GM23338 (cell line): Measurements from ENCODE around the gene DTX4. TPM values are rescaled to one million over a fixed set of nuclear protein-coding genes. Genes with fewer than 3 reads are reported as not detected.
A peak's percentile ranks its signal among the peaks of the same experiment; 100 is the strongest.

Source experiments
- ATAC-seq: fragments of 200-7000 bp; cut with Tn5 transposase; 3 replicates; pipeline ENCODE4 v1.9.1; 2020
- DNase-seq: peaks from one replicate; pipeline ENCODE4 v3.0.0-alpha.2; 2015; ENCODE audit warnings: low spot score
- H2AFZ ChIP-seq: fragments of 200-600 bp; sonication (generic); 2 replicates; pipeline ENCODE4 v1.8.0; 2016; ENCODE audit warnings: antibody characterized with exemption, mild to moderate bottlenecking, moderate library complexity
- H3F3A ChIP-seq: fragments of 200-600 bp; sonication (generic); replicated peaks from 2 replicates; pipeline ENCODE4 v1.8.0; 2017; ENCODE audit warnings: antibody characterized with exemption, mixed run types, low read depth
- H3K27ac ChIP-seq: fragments of 200-600 bp; sonication (generic); 2 replicates; pipeline ENCODE4 v1.6.1; 2016; ENCODE audit warnings: low read depth
- H3K27me3 ChIP-seq: fragments of 200-600 bp; sonication (generic); 2 replicates; pipeline ENCODE4 v1.8.0; 2016; ENCODE audit warnings: mild to moderate bottlenecking, mixed run types, moderate library complexity; ENCODE audit not compliant: insufficient read depth
- H3K36me3 ChIP-seq: fragments of 200-600 bp; sonication (generic); 2 replicates; pipeline ENCODE4 v1.8.0; 2016; ENCODE audit warnings: mild to moderate bottlenecking; ENCODE audit not compliant: insufficient read depth
- H3K4me1 ChIP-seq: fragments of 200-600 bp; sonication (generic); 2 replicates; pipeline ENCODE4 v1.8.0; 2016; ENCODE audit warnings: mild to moderate bottlenecking, moderate library complexity; ENCODE audit not compliant: insufficient read depth
- H3K4me2 ChIP-seq: fragments of 200-600 bp; sonication (generic); 2 replicates; pipeline ENCODE4 v1.7.1; 2017; ENCODE audit warnings: mixed run types
- H3K4me3 ChIP-seq: fragments of 200-600 bp; sonication (generic); 2 replicates; pipeline ENCODE4 v1.6.1; 2016; ENCODE audit warnings: mixed run types
- H3K79me2 ChIP-seq: fragments of 200-600 bp; sonication (generic); replicated peaks from 2 replicates; pipeline ENCODE4 v1.8.0; 2017; ENCODE audit warnings: mild to moderate bottlenecking; ENCODE audit not compliant: insufficient read depth
- H3K9me2 ChIP-seq: fragments of 200-600 bp; sonication (generic); 2 replicates; pipeline ENCODE4 v1.8.0; 2017; ENCODE audit not compliant: insufficient read depth
- H4K20me1 ChIP-seq: fragments of 200-600 bp; sonication (generic); replicated peaks from 2 replicates; pipeline ENCODE4 v1.8.0; 2017; ENCODE audit warnings: mild to moderate bottlenecking; ENCODE audit not compliant: insufficient read depth
- H3K27ac Mint-ChIP-seq: 2 replicates; pipeline ENCODE4 v1.8.0; 2020; ENCODE audit warnings: inconsistent platforms, mild to moderate bottlenecking, moderate library complexity, mixed read lengths
- H3K27me3 Mint-ChIP-seq: 3 replicates; pipeline ENCODE4 v1.8.0; 2022; ENCODE audit warnings: low read depth, mild to moderate bottlenecking, moderate library complexity, mixed read lengths, inconsistent platforms; ENCODE audit not compliant: insufficient read depth, poor library complexity
- H3K36me3 Mint-ChIP-seq: 3 replicates; pipeline ENCODE4 v1.8.0; 2021; ENCODE audit warnings: low read depth, mild to moderate bottlenecking, inconsistent platforms, moderate library complexity, mixed read lengths
- H3K4me1 Mint-ChIP-seq: 3 replicates; pipeline ENCODE4 v1.8.0; 2020; ENCODE audit warnings: mild to moderate bottlenecking, inconsistent platforms, mixed read lengths
- H3K4me3 Mint-ChIP-seq: 3 replicates; pipeline ENCODE4 v1.8.0; 2021; ENCODE audit warnings: moderate library complexity, mild to moderate bottlenecking, inconsistent platforms, mixed read lengths
- H3K9me3 Mint-ChIP-seq: 3 replicates; pipeline ENCODE4 v1.8.0; 2020; ENCODE audit warnings: moderate library complexity, mild to moderate bottlenecking, inconsistent platforms, mixed read lengths
- CREB1 ChIP-seq: fragments of 250-450 bp; sonication (Bioruptor Pico); IDR thresholded peaks from 2 replicates; pipeline ENCODE4 v1.5.0; 2020; ENCODE audit warnings: low read depth, mild to moderate bottlenecking, moderate library complexity
- EZH2 ChIP-seq: fragments of 200-600 bp; sonication (generic); IDR thresholded peaks from one replicate; pipeline ENCODE4 v1.8.0; 2017; ENCODE audit warnings: antibody characterized with exemption, mild to moderate bottlenecking, low read depth; ENCODE audit not compliant: unreplicated experiment
- EZH2phosphoT487 ChIP-seq: fragments of 200-600 bp; sonication (generic); IDR thresholded peaks from one replicate; pipeline ENCODE4 v1.8.1; 2018; ENCODE audit warnings: antibody characterized with exemption; ENCODE audit not compliant: unreplicated experiment
- JUNB ChIP-seq: IDR thresholded peaks from one replicate; pipeline ENCODE4 v1.6.1; 2016; ENCODE audit warnings: antibody characterized with exemption; ENCODE audit not compliant: unreplicated experiment
- NANOG ChIP-seq: IDR thresholded peaks from 2 replicates; pipeline ENCODE4 v1.6.1; 2016; ENCODE audit warnings: antibody characterized with exemption, borderline replicate concordance
- POLR2AphosphoS5 ChIP-seq: IDR thresholded peaks from 2 replicates; pipeline ENCODE4 v1.6.1; 2016; ENCODE audit warnings: antibody characterized with exemption, low read depth
- ZNF114 ChIP-seq: fragments of 250-450 bp; sonication (Bioruptor Pico); IDR thresholded peaks from 2 replicates; pipeline ENCODE4 v1.5.0; 2020; ENCODE audit warnings: mild to moderate bottlenecking, moderate library complexity
- ZNF331 ChIP-seq: fragments of 250-450 bp; sonication (Bioruptor Pico); IDR thresholded peaks from 2 replicates; pipeline ENCODE4 v1.5.0; 2020; ENCODE audit warnings: low read depth, mild to moderate bottlenecking, moderate library complexity
- polyA plus RNA-seq: library from polyadenylated mRNA; unstranded; fragments of >200 nt; fragmentation: Nextera tagmentation; extraction: Ambion mirVana; gene quantifications from 2 replicates; pipeline ENCODE4 v1.2.1, GENCODE V29; 2016
- total RNA-seq: library from RNA; depleted of rRNA; stranded (reverse); fragments of >200 nt; shearing (Covaris generic); gene quantifications from 2 replicates; pipeline ENCODE4 v1.2.3, GENCODE V29; 2014
- TF ChIP-seq, protein P1 (sequence below): IDR thresholded peaks from 2 replicates; pipeline ENCODE4 v1.6.1; 2016; ENCODE audit warnings: antibody characterized with exemption
- TF ChIP-seq, protein P2 (sequence below): IDR thresholded peaks from one replicate; pipeline ENCODE4 v1.6.1; 2018; ENCODE audit warnings: antibody characterized with exemption; ENCODE audit not compliant: unreplicated experiment
- TF ChIP-seq, protein P3 (sequence below), 2 experiments: fragments of 200-600 bp in 1 of 2; sonication (generic) in 1 of 2; conservative IDR thresholded peaks; 2 replicates each; pipeline versions ENCODE4 v1.5.1 to v1.6.1; 2016 to 2017; ENCODE audit warnings: antibody characterized with exemption in 2 of 2, low read depth in 2 of 2, mild to moderate bottlenecking in 2 of 2, moderate library complexity in 1 of 2
- TF ChIP-seq, protein P4 (sequence below): fragments of 250-450 bp; sonication (Bioruptor Pico); IDR thresholded peaks from 2 replicates; pipeline ENCODE4 v1.5.0; 2020; ENCODE audit warnings: mild to moderate bottlenecking, moderate library complexity

DTX4 gene
- total and polyA plus RNA-seq, 2 experiments from 2014 or later: 4.2 to 14.7 TPM

DNA sequence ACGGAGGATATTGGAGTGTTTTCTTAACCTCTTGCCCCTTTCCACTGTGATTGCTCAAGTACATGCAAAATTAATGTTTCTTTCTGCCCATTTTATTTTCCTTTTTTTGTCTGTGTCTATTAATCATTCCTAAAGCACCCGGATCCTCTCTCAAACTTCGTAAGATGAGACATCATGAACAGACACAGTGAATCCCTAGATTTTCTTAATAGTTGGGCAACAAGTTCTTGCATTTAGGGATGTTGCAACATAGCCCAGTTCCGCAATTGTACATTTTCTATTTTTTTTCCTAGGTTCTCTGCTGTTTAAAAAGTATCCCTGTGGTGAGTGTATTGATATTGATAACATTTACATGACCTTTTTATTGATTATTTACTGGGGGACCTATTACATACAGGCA lies 26.4 kb upstream of the DTX4 start:
- H3K9me3 Mint-ChIP-seq: peaks cover 13% of the 10 kb centered on the region
- Histone ChIP-seq H3K4me3 (peak overlapping the region; percentile 63), H3K4me1 (peaks cover 26% of the 10 kb centered on the region), H3K79me2 (peaks cover 24% of the 10 kb centered on the region; the same call in 1 of the 2 replicates), H3K36me3 (peaks cover 19% of the 10 kb centered on the region; the same call in 1 of the 2 replicates), H3K27ac (no peak overlapping the region), H3K4me2 (peak overlapping the region; percentile 84), H4K20me1 (no peaks in the 10 kb centered on the region), H3F3A (peaks cover 7% of the 10 kb centered on the region; the same call in 1 of the 2 replicates), H2AFZ (no peak overlapping the region), H3K9me2 (no peaks in the 10 kb centered on the region), H3K27me3 (peaks cover 4% of the 10 kb centered on the region; the same call in 1 of the 2 replicates)
- peak overlapping the region; percentile 92 for H3K4me3 Mint-ChIP-seq
- TF ChIP-seq, protein P1, sequence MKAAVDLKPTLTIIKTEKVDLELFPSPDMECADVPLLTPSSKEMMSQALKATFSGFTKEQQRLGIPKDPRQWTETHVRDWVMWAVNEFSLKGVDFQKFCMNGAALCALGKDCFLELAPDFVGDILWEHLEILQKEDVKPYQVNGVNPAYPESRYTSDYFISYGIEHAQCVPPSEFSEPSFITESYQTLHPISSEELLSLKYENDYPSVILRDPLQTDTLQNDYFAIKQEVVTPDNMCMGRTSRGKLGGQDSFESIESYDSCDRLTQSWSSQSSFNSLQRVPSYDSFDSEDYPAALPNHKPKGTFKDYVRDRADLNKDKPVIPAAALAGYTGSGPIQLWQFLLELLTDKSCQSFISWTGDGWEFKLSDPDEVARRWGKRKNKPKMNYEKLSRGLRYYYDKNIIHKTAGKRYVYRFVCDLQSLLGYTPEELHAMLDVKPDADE: no peak
- TF ChIP-seq JUNB (no peak), POLR2AphosphoS5 (no peak), EZH2phosphoT487 (no peak), ZNF114 (CRISPR knock-in tag) (no peak), EZH2 (no peak), ZNF331 (CRISPR knock-in tag) (no peak), CREB1 (CRISPR knock-in tag) (no peak), NANOG (no peak)
- TF ChIP-seq, protein P2, sequence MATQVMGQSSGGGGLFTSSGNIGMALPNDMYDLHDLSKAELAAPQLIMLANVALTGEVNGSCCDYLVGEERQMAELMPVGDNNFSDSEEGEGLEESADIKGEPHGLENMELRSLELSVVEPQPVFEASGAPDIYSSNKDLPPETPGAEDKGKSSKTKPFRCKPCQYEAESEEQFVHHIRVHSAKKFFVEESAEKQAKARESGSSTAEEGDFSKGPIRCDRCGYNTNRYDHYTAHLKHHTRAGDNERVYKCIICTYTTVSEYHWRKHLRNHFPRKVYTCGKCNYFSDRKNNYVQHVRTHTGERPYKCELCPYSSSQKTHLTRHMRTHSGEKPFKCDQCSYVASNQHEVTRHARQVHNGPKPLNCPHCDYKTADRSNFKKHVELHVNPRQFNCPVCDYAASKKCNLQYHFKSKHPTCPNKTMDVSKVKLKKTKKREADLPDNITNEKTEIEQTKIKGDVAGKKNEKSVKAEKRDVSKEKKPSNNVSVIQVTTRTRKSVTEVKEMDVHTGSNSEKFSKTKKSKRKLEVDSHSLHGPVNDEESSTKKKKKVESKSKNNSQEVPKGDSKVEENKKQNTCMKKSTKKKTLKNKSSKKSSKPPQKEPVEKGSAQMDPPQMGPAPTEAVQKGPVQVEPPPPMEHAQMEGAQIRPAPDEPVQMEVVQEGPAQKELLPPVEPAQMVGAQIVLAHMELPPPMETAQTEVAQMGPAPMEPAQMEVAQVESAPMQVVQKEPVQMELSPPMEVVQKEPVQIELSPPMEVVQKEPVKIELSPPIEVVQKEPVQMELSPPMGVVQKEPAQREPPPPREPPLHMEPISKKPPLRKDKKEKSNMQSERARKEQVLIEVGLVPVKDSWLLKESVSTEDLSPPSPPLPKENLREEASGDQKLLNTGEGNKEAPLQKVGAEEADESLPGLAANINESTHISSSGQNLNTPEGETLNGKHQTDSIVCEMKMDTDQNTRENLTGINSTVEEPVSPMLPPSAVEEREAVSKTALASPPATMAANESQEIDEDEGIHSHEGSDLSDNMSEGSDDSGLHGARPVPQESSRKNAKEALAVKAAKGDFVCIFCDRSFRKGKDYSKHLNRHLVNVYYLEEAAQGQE: no peak
- TF ChIP-seq, protein P3, sequence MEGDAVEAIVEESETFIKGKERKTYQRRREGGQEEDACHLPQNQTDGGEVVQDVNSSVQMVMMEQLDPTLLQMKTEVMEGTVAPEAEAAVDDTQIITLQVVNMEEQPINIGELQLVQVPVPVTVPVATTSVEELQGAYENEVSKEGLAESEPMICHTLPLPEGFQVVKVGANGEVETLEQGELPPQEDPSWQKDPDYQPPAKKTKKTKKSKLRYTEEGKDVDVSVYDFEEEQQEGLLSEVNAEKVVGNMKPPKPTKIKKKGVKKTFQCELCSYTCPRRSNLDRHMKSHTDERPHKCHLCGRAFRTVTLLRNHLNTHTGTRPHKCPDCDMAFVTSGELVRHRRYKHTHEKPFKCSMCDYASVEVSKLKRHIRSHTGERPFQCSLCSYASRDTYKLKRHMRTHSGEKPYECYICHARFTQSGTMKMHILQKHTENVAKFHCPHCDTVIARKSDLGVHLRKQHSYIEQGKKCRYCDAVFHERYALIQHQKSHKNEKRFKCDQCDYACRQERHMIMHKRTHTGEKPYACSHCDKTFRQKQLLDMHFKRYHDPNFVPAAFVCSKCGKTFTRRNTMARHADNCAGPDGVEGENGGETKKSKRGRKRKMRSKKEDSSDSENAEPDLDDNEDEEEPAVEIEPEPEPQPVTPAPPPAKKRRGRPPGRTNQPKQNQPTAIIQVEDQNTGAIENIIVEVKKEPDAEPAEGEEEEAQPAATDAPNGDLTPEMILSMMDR (conservative IDR thresholded peaks at IDR 0.05; ENCODE audit: low read depth in 2 of 2): no peak
- TF ChIP-seq, protein P4, sequence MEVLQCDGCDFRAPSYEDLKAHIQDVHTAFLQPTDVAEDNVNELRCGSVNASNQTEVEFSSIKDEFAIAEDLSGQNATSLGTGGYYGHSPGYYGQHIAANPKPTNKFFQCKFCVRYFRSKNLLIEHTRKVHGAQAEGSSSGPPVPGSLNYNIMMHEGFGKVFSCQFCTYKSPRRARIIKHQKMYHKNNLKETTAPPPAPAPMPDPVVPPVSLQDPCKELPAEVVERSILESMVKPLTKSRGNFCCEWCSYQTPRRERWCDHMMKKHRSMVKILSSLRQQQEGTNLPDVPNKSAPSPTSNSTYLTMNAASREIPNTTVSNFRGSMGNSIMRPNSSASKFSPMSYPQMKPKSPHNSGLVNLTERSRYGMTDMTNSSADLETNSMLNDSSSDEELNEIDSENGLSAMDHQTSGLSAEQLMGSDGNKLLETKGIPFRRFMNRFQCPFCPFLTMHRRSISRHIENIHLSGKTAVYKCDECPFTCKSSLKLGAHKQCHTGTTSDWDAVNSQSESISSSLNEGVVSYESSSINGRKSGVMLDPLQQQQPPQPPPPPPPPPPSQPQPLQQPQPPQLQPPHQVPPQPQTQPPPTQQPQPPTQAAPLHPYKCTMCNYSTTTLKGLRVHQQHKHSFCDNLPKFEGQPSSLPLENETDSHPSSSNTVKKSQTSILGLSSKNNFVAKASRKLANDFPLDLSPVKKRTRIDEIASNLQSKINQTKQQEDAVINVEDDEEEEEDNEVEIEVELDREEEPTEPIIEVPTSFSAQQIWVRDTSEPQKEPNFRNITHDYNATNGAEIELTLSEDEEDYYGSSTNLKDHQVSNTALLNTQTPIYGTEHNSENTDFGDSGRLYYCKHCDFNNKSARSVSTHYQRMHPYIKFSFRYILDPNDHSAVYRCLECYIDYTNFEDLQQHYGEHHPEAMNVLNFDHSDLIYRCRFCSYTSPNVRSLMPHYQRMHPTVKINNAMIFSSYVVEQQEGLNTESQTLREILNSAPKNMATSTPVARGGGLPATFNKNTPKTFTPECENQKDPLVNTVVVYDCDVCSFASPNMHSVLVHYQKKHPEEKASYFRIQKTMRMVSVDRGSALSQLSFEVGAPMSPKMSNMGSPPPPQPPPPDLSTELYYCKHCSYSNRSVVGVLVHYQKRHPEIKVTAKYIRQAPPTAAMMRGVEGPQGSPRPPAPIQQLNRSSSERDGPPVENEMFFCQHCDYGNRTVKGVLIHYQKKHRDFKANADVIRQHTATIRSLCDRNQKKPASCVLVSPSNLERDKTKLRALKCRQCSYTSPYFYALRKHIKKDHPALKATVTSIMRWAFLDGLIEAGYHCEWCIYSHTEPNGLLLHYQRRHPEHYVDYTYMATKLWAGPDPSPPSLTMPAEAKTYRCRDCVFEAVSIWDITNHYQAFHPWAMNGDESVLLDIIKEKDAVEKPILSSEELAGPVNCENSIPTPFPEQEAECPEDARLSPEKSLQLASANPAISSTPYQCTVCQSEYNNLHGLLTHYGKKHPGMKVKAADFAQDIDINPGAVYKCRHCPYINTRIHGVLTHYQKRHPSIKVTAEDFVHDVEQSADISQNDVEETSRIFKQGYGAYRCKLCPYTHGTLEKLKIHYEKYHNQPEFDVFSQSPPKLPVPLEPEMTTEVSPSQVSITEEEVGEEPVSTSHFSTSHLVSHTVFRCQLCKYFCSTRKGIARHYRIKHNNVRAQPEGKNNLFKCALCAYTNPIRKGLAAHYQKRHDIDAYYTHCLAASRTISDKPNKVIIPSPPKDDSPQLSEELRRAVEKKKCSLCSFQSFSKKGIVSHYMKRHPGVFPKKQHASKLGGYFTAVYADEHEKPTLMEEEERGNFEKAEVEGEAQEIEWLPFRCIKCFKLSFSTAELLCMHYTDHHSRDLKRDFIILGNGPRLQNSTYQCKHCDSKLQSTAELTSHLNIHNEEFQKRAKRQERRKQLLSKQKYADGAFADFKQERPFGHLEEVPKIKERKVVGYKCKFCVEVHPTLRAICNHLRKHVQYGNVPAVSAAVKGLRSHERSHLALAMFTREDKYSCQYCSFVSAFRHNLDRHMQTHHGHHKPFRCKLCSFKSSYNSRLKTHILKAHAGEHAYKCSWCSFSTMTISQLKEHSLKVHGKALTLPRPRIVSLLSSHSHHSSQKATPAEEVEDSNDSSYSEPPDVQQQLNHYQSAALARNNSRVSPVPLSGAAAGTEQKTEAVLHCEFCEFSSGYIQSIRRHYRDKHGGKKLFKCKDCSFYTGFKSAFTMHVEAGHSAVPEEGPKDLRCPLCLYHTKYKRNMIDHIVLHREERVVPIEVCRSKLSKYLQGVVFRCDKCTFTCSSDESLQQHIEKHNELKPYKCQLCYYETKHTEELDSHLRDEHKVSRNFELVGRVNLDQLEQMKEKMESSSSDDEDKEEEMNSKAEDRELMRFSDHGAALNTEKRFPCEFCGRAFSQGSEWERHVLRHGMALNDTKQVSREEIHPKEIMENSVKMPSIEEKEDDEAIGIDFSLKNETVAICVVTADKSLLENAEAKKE (CRISPR knock-in tag): no peak
- DNase-seq (no peak), ATAC-seq (no peak)
- peaks cover 36% of the 10 kb centered on the region for H3K36me3 Mint-ChIP-seq
- H3K27ac Mint-ChIP-seq: no peak overlapping the region
- peaks cover 25% of the 10 kb centered on the region for H3K4me1 Mint-ChIP-seq
- H3K27me3 Mint-ChIP-seq: peaks cover 13% of the 10 kb centered on the region
